ENCODE results near the gene MTA2. TPM values are rescaled to one million over a fixed set of nuclear protein-coding genes. Genes with fewer than 3 reads are reported as not detected.

The MTA2 gene
- total and polyA plus RNA-seq, 2 donors (not counting 1 experiment from before 2014, with no cell fraction given): 37.2 to 139 TPM

DNA sequence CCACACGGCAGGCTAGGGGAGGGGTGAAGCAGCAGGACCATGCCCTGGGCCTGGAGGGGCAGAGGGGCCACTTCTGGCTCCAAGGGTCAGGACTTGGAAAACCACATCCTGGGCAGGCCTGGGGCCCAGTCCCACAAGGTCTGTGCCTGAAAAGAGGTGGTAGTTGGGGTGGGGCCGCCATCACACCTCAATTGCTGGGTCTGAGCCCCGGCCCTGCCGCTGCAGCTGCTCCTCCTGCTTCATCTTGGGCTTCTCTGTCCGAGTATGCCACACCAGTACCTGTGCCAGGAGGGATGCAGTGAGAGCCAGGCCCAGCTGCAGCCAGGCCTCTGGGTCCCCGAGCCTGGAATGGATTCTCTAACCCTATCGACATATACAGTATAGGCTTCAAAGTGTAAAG is 13.9 kb upstream of the MTA2 start:
- DNase-seq (no peak), ATAC-seq (ENCODE audit: low read depth) (no peak)
- Histone ChIP-seq H3K9ac (ENCODE audit: low read length) (no peak overlapping the region), H2AFZ (ENCODE audit: insufficient read depth, low read depth, low read length, poor library complexity, severe bottlenecking) (no peak overlapping the region), H3K27me3 (replicated peaks in 1 of 4; ENCODE audit: control extremely low read depth in 1 of 4, control insufficient read depth in 3 of 4, insufficient read depth in 4 of 4, low read length in 3 of 4) (no peaks in the 10 kb centered on the region), H3K4me2 (replicated peaks; ENCODE audit: low read depth, low read length, poor library complexity, severe bottlenecking) (no peak overlapping the region), H4K20me1 (ENCODE audit: control insufficient read depth, insufficient read depth, low read length, poor library complexity, severe bottlenecking) (peaks cover 11% of the 10 kb centered on the region), H3K4me1 (ENCODE audit: control insufficient read depth in 2 of 2, insufficient read depth in 2 of 2, low read length in 2 of 2) (peaks cover 13 to 25% of the 10 kb centered on the region in 2 donors), H3K79me2 (ENCODE audit: control insufficient read depth, insufficient read depth, low read length) (peaks cover 46% of the 10 kb centered on the region), H3K4me3 (ENCODE audit: control extremely low read depth in 1 of 5, extremely low read depth in 1 of 5, insufficient read depth in 1 of 5, low read depth in 2 of 5, low read length in 4 of 5) (no peak overlapping the region), H3K27ac (ENCODE audit: low read length in 2 of 2) (no peak overlapping the region), H3K9me3 (ENCODE audit: control extremely low read depth in 1 of 3, control insufficient read depth in 2 of 3, insufficient read depth in 1 of 3, low read length in 2 of 3) (no peaks in the 10 kb centered on the region), H3K36me3 (replicated peaks in 1 of 2; ENCODE audit: control extremely low read depth in 1 of 2, control insufficient read depth in 1 of 2, extremely low read depth in 1 of 2, insufficient read depth in 2 of 2, low read length in 1 of 2) (peaks cover 0 to 19% of the 10 kb centered on the region in 2 experiments)
- Mint-ChIP-seq H3K9me3 (ENCODE audit: insufficient read depth) (no peaks in the 10 kb centered on the region), H3K4me1 (peaks cover 22% of the 10 kb centered on the region), H3K27me3 (no peaks in the 10 kb centered on the region), H3K27ac (no peak overlapping the region), H3K4me3 (no peak overlapping the region)
- ChIA-PET POLR2A (interaction anchor here (0.6 kb wide), 1 partner anchor 24 kb away, joined by 3 read pairs; no protein-coding TSS in a partner anchor), CTCF (no interaction called here)
- TF ChIP-seq EZH2 (IDR thresholded peaks at IDR 0.05; ENCODE audit: borderline replicate concordance, insufficient read depth, low read depth, low read length, poor library complexity, severe bottlenecking): no peak
- TF ChIP-seq, protein P1, sequence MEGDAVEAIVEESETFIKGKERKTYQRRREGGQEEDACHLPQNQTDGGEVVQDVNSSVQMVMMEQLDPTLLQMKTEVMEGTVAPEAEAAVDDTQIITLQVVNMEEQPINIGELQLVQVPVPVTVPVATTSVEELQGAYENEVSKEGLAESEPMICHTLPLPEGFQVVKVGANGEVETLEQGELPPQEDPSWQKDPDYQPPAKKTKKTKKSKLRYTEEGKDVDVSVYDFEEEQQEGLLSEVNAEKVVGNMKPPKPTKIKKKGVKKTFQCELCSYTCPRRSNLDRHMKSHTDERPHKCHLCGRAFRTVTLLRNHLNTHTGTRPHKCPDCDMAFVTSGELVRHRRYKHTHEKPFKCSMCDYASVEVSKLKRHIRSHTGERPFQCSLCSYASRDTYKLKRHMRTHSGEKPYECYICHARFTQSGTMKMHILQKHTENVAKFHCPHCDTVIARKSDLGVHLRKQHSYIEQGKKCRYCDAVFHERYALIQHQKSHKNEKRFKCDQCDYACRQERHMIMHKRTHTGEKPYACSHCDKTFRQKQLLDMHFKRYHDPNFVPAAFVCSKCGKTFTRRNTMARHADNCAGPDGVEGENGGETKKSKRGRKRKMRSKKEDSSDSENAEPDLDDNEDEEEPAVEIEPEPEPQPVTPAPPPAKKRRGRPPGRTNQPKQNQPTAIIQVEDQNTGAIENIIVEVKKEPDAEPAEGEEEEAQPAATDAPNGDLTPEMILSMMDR (IDR thresholded peaks at IDR 0.05): no peak
- intact Hi-C loops (cut with micrococcal nuclease): no loop called here
- 93% methylated on average over 4 of the region's 7 CpGs for WGBS (ENCODE audit: insufficient coverage)

DNA sequence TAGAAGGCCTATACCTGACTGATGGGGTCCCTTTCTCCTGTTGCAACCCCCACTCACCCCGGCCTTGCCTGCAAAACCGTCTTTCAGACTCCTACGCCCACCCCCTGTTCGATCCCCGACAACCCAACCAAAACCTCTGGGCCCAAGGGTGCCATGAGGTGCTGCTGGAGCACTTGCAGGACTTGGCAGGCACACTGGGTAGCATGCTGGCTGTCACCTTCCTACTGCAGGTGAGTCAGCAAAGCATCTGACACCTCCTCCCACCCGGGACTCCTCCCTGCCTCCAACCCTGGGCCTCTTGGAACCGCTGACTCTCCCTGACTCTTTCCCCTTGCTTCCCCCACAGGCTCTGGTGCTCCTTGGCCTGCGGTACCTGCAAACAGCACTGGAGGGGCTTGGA is 12.6 kb upstream of the MTA2 start:
- Histone ChIP-seq H3K36me3 (replicated peaks in 1 of 2; ENCODE audit: control extremely low read depth in 1 of 2, control insufficient read depth in 1 of 2, extremely low read depth in 1 of 2, insufficient read depth in 2 of 2, low read length in 1 of 2) (peaks cover 0 to 23% of the 10 kb centered on the region in 2 experiments), H2AFZ (ENCODE audit: insufficient read depth, low read depth, low read length, poor library complexity, severe bottlenecking) (no peak overlapping the region), H4K20me1 (ENCODE audit: control insufficient read depth, insufficient read depth, low read length, poor library complexity, severe bottlenecking) (peaks cover 11% of the 10 kb centered on the region), H3K9me3 (ENCODE audit: control extremely low read depth in 1 of 3, control insufficient read depth in 2 of 3, insufficient read depth in 1 of 3, low read length in 2 of 3) (no peaks in the 10 kb centered on the region), H3K4me1 (ENCODE audit: control insufficient read depth in 2 of 2, insufficient read depth in 2 of 2, low read length in 2 of 2) (peaks cover 10 to 21% of the 10 kb centered on the region in 2 donors), H3K4me2 (replicated peaks; ENCODE audit: low read depth, low read length, poor library complexity, severe bottlenecking) (no peak overlapping the region), H3K4me3 (ENCODE audit: control extremely low read depth in 1 of 5, extremely low read depth in 1 of 5, insufficient read depth in 1 of 5, low read depth in 2 of 5, low read length in 4 of 5) (no peak overlapping the region), H3K27ac (ENCODE audit: low read length in 2 of 2) (no peak overlapping the region), H3K79me2 (ENCODE audit: control insufficient read depth, insufficient read depth, low read length) (peaks cover 50% of the 10 kb centered on the region), H3K9ac (ENCODE audit: low read length) (no peak overlapping the region), H3K27me3 (replicated peaks in 1 of 4; ENCODE audit: control extremely low read depth in 1 of 4, control insufficient read depth in 3 of 4, insufficient read depth in 4 of 4, low read length in 3 of 4) (no peaks in the 10 kb centered on the region)
- H3K9me3 Mint-ChIP-seq (ENCODE audit: insufficient read depth): no peaks in the 10 kb centered on the region
- ATAC-seq (ENCODE audit: low read depth) (no peak), DNase-seq (no peak)
- no peak overlapping the region for H3K4me3 Mint-ChIP-seq
- no peak for TF ChIP-seq EZH2 (IDR thresholded peaks at IDR 0.05; ENCODE audit: borderline replicate concordance, insufficient read depth, low read depth, low read length, poor library complexity, severe bottlenecking)
- TF ChIP-seq, protein P1 (IDR thresholded peaks at IDR 0.05): no peak
- ChIA-PET POLR2A (interaction anchor here (1.6 kb wide), 1 partner anchor 23 kb away, joined by 3 read pairs; the partner anchor contains the start of gene TUT1), CTCF (no interaction called here)
- intact Hi-C loops (cut with micrococcal nuclease): no loop called here
- H3K4me1 Mint-ChIP-seq: peaks cover 24% of the 10 kb centered on the region
- whole genome bisulfite sequencing (ENCODE audit: insufficient coverage): 95% methylated on average over 6 of the region's 8 CpGs
- H3K27me3 Mint-ChIP-seq: no peaks in the 10 kb centered on the region
- peak overlapping the region; percentile 75 for H3K27ac Mint-ChIP-seq

All from B cell (primary cell).